H1 (cell line): ENCODE data around the gene SOX15. TPM values are rescaled to one million over a fixed set of nuclear protein-coding genes. Genes with fewer than 3 reads are reported as not detected.
A peak's percentile ranks its signal among the peaks of the same experiment; 100 is the strongest.

Source experiments
- BRCA1 ChIP-seq: IDR thresholded peaks from 2 replicates; pipeline ENCODE4 v1.6.1; 2012; ENCODE audit warnings: low read depth, low read length, improper control_type of control experiment
- CBX8 ChIP-seq: fragments of 300-800, 300-1000 bp; sonication (generic); IDR thresholded peaks from 2 replicates; pipeline ENCODE4 v1.7.1; 2016; ENCODE audit warnings: low read depth, low read length, borderline replicate concordance
- FOSL1 ChIP-seq: IDR thresholded peaks from 2 replicates; pipeline ENCODE4 v1.6.1; 2011; ENCODE audit warnings: mild to moderate bottlenecking, low read depth, low read length, moderate library complexity; ENCODE audit not compliant: insufficient read depth
- GABPA ChIP-seq: IDR thresholded peaks from 2 replicates; pipeline ENCODE4 v1.6.1; 2011; ENCODE audit warnings: mild to moderate bottlenecking, low read length, moderate library complexity, borderline replicate concordance; ENCODE audit not compliant: insufficient read depth
- HDAC6 ChIP-seq: IDR thresholded peaks from one replicate; pipeline ENCODE4 v1.7.1; 2012; ENCODE audit warnings: low read depth, mild to moderate bottlenecking, inconsistent platforms, low read length, moderate library complexity
- JUN ChIP-seq: IDR thresholded peaks from 2 replicates; pipeline ENCODE4 v1.6.1; 2011; ENCODE audit warnings: low read depth, mild to moderate bottlenecking, improper control_type of control experiment, low read length
- KDM4A ChIP-seq: IDR thresholded peaks from one replicate; pipeline ENCODE4 v1.7.1; 2012; ENCODE audit warnings: low read depth, mild to moderate bottlenecking, moderate library complexity, low read length, inconsistent platforms; ENCODE audit not compliant: severe bottlenecking
- MAFK ChIP-seq: IDR thresholded peaks from 2 replicates; pipeline ENCODE4 v1.6.1; 2012; ENCODE audit warnings: low read depth, mild to moderate bottlenecking, improper control_type of control experiment, low read length
- NANOG ChIP-seq: IDR thresholded peaks from 2 replicates; pipeline ENCODE4 v1.6.1; 2011; ENCODE audit warnings: low read length, low read depth, mild to moderate bottlenecking, inconsistent platforms; ENCODE audit not compliant: insufficient read depth, poor library complexity, severe bottlenecking
- NRF1 ChIP-seq: IDR thresholded peaks from 2 replicates; pipeline ENCODE4 v1.6.1; 2011; ENCODE audit warnings: mild to moderate bottlenecking, low read depth, low read length, improper control_type of control experiment
- POLR2A ChIP-seq, 2 experiments: IDR thresholded peaks; 1 replicate in 1 of 2; 2 replicates in 1 of 2; pipeline ENCODE4 v1.6.1; 2011; ENCODE audit warnings: low read depth in 2 of 2, low read length in 2 of 2, mild to moderate bottlenecking in 2 of 2; ENCODE audit errors: control extremely low read depth in 1 of 2
- POLR2AphosphoS5 ChIP-seq: IDR thresholded peaks from 2 replicates; pipeline ENCODE4 v1.6.1; 2011; ENCODE audit warnings: low read depth, low read length
- POU5F1 ChIP-seq: IDR thresholded peaks from 2 replicates; pipeline ENCODE4 v1.6.1; 2011; ENCODE audit warnings: low read depth, mild to moderate bottlenecking, low read length, moderate library complexity
- RFX5 ChIP-seq: IDR thresholded peaks from 2 replicates; pipeline ENCODE4 v1.6.1; 2011; ENCODE audit warnings: low read depth, low read length, improper control_type of control experiment, borderline replicate concordance
- RNF2 ChIP-seq: fragments of 200-900, 300-1000 bp; sonication (generic); IDR thresholded peaks from 2 replicates; pipeline ENCODE4 v1.7.1; 2016; ENCODE audit warnings: borderline replicate concordance, low read depth, mild to moderate bottlenecking, antibody characterized with exemption, low read length; ENCODE audit not compliant: poor library complexity, severe bottlenecking; ENCODE audit errors: missing control alignments
- RXRA ChIP-seq: IDR thresholded peaks from 2 replicates; pipeline ENCODE4 v1.6.1; 2011; ENCODE audit warnings: low read depth, mild to moderate bottlenecking, low read length, moderate library complexity; ENCODE audit not compliant: insufficient read depth
- SIRT6 ChIP-seq: IDR thresholded peaks from one replicate; pipeline ENCODE4 v1.7.1; 2012; ENCODE audit warnings: low read length, inconsistent platforms
- SIX5 ChIP-seq: IDR thresholded peaks from 2 replicates; pipeline ENCODE4 v1.6.1; 2011; ENCODE audit warnings: mild to moderate bottlenecking, low read depth, low read length
- SP4 ChIP-seq: IDR thresholded peaks from 2 replicates; pipeline ENCODE4 v1.6.1; 2012; ENCODE audit warnings: low read length, inconsistent platforms
- SUZ12 ChIP-seq: fragments of 200-600 bp; sonication (generic); IDR thresholded peaks from 2 replicates; pipeline ENCODE4 v1.6.1; 2012; ENCODE audit warnings: mild to moderate bottlenecking, inconsistent platforms, low read length, moderate library complexity, mixed read lengths
- TAF1 ChIP-seq: IDR thresholded peaks from 2 replicates; pipeline ENCODE4 v1.6.1; 2011; ENCODE audit warnings: mild to moderate bottlenecking, low read depth, low read length
- TBP ChIP-seq: IDR thresholded peaks from 2 replicates; pipeline ENCODE4 v1.6.1; 2011; ENCODE audit warnings: low read depth, low read length, improper control_type of control experiment
- TEAD4 ChIP-seq: IDR thresholded peaks from 2 replicates; pipeline ENCODE4 v1.6.1; 2012; ENCODE audit warnings: low read depth, low read length, inconsistent platforms, mixed read lengths
- USF2 ChIP-seq: IDR thresholded peaks from 2 replicates; pipeline ENCODE4 v1.6.1; 2011; ENCODE audit warnings: low read length, improper control_type of control experiment
- ZNF274 ChIP-seq: IDR thresholded peaks from 2 replicates; pipeline ENCODE4 v1.7.0; 2012; ENCODE audit warnings: low read length, borderline replicate concordance; ENCODE audit errors: extremely low read depth
- polyA plus RNA-seq, 7 experiments: library from polyadenylated mRNA; depleted of rRNA in 3 of 7; stranded (reverse) in 5 of 7; unstranded in 2 of 7; fragments of >200 nt in 5 of 7; fragments of 200-250 nt in 2 of 7; gene quantifications; 1 replicate in 5 of 7; 2 replicates in 1 of 7; 4 replicates in 1 of 7; pipeline versions ENCODE4 v1.2.1 to v1.2.3, GENCODE V29; 2011 to 2013; ENCODE audit warnings: missing spikeins in 2 of 7, mixed read lengths in 2 of 7
- total RNA-seq: library from RNA; stranded (reverse); fragmentation: NEBNext Ultra II Directional; extraction: Animal tissue kit (Norgen Biotek cat#: 25700); gene quantifications from 2 replicates; pipeline ENCODE4 v1.2.1, GENCODE V29; 2021

The SOX15 gene
- total and polyA plus RNA-seq, 2 of the 8 experiments (the other 6 are each of a cell fraction or from before 2014, with no cell fraction given): 14.3 to 26.8 TPM

- TF ChIP-seq POU5F1: no peak
- no peak for TF ChIP-seq JUN
- no peak for TF ChIP-seq FOSL1
- TF ChIP-seq HDAC6: no peak
- no peak for TF ChIP-seq POLR2A (IDR thresholded peaks at IDR 0.05; ENCODE audit: control extremely low read depth in 1 of 2, low read depth in 2 of 2, low read length in 2 of 2)
- TF ChIP-seq RFX5: no peak
- no peak for TF ChIP-seq NRF1
- no peak for TF ChIP-seq ZNF274
- no peak for TF ChIP-seq GABPA
- no peak for TF ChIP-seq USF2
- TF ChIP-seq TEAD4: no peak
- TF ChIP-seq SIRT6: no peak
- TF ChIP-seq MAFK: no peak
- no peak for TF ChIP-seq BRCA1
- no peak for TF ChIP-seq TAF1
- no peak; the same call in 1 of the 2 replicates for TF ChIP-seq SUZ12
- TF ChIP-seq NANOG: no peak
- TF ChIP-seq TBP: no peak
- TF ChIP-seq RNF2: no peak
- no peak for TF ChIP-seq SP4
- TF ChIP-seq CBX8: no peak
- no peak for TF ChIP-seq SIX5
- peak; percentile 92 for TF ChIP-seq KDM4A
- TF ChIP-seq RXRA: no peak
- no peak for TF ChIP-seq POLR2AphosphoS5
Measured at GRCh38 chr17:7548585-7549400, 41.1 kb downstream of the SOX15 start, which contains the start of gene TNFSF12 (continued).
